Measurements from ENCODE around the gene ABCC5.

Gene ABCC5

GRCh38 chr3:183968666-183969245, 48.9 kb downstream of the ABCC5 start:
- DNase-seq = no peak

DNA sequence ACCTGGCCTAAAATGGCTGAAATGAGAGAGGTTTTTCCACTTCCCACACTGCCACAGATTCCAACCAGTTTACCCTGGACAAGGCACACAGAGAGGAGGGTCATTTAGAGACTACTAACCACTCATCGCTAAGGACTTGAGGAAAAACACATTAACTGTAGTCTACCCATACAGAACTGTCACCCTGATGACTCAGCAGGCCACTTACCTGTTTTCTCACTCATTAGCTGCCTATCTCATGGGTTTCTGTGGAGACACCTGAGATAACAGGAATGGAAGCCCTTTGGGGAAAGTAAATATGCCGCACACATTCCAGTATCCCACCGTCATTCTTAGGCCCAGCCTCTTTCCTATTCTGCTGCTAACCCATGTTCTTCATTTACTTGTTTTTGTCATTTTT, 50.0 kb downstream of the ABCC5 start:
- no peak for DNase-seq

GRCh38 chr3:183966361-183966791, 51.3 kb downstream of the ABCC5 start:
- no peak for DNase-seq

DNA sequence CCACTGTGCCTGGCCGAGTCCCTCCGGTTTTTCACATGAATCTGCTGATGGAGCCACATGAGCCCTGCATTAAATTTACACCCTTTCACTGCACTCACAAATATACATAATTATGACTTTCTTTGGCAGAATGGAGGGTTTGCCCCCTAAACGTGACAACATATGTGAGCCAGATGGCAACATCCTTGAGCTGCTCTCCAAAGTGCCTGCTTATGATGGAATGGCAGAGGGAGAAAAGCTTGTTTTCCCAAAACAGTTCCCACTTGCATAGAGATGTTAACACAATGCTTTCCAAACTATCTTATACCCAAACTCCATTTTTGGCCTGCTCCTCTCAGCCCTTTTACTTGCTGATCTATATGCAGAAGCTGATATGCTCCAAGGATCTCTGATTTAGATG, 54.9 kb downstream of the ABCC5 start:
- no peak for DNase-seq

DNA sequence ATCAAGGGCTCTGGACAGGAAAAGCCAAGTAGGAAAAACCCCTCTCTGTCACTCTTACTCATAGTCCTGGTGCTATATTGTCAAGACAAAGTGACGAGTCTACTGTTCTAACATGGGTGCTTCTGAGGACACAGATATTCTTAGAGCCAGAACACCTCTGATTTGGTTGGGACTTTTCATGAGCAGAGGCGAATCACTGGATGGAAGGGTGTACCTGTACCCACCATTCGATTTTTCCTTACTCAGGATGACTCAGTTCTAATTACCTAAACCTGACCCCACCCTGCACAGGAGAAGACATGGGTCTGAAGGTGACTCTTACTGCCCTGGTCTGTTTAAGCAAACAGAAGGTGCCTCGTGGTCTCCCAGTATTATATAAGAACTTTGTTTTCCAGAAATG, 58.5 kb downstream of the ABCC5 start:
- DNase-seq = no peak

GRCh38 chr3:183958775-183959174, 58.9 kb downstream of the ABCC5 start:
- no peak for DNase-seq

DNA sequence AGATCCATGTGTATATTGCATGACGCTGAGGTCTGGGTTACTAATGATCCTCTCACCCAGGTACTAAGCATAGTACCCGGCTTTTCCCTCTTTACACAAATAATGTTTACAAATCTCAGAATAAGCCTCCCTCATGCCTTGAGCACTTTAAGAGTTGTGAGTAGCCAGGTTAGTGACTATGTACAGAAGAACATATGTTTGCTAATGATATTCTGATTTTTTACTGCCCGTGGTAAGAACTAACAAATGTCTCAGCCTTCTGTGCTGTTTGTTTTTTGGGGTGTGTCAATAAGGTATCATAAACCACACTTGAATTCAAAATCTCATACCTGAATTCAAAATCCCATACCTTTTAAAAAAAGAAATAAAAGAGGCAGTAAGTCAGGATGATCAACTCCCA, 59.5 kb downstream of the ABCC5 start:
- no peak for DNase-seq

DNA sequence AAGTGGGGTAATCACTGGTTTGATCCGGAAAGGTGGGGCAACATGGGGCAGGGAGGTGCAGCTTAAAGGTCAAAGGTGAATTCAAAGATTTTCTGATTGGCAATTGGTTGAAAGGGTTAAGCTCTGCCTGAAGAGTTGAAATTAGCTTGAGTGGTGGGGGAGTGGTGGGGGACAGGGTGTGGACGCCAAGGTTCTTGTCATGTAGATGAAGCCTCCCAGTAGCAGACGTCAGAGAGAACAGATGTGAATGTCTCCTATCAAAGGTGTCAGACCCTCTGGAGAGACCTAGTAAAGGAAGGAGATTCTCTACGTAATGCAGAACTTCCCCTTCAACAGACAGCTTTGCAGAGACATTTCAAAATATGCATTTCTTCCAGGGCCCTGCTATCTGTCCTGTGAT, 62.8 kb downstream of the ABCC5 start:
- DNase-seq = no peak

GRCh38 chr3:183953471-183954070, 64.1 kb downstream of the ABCC5 start:
- no peak for DNase-seq

DNA sequence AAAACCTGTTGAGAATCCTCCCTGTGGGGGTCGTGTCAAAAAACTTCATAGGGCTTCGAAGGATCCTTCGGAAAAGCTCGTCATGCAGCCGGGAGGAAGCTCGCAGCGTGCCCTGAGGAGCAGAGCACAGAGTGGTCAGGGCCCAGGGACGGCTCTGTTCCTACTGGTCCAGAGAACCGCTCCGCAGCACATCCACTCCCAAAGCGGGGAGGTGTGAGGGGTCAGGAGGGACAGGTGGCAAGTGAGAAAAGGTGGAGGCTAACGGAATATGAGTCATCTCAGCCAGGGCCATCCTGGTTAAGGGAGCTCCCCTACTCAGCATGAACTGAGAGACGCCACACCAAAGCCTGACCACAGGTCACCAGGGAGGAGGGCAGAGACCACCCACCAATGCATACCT, 66.2 kb downstream of the ABCC5 start:
- no peak for DNase-seq

- DNase-seq = no peak
Observed at GRCh38 chr3:183949690-183950089, 68.0 kb downstream of the ABCC5 start.

GRCh38 chr3:183946037-183946436, 71.6 kb downstream of the ABCC5 start:
- DNase-seq = no peak

GRCh38 chr3:183944775-183945174, 72.9 kb downstream of the ABCC5 start:
- no peak for DNase-seq

- no peak for DNase-seq
Observed at GRCh38 chr3:183943739-183944138, 73.9 kb downstream of the ABCC5 start.

DNA sequence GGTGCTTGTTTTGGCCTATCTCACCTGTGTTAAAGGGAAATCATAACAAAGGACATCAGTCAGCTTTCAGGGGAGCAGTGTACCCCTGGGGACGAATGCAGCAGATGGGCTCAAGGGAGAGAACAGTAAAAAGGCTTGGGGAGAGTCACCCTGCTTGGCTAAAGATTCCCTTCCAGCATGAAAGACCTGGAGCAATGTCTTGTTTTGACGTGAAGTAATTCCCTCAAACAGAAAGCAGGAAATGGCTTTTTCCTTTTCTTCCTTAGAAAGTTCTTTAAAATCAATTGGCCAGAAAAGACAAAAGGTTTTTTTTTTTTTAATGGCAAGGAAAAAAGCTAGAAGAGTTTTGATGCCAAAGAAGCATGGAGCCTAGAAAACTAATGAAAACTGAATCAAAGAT, 76.5 kb downstream of the ABCC5 start:
- no peak for DNase-seq

DNA sequence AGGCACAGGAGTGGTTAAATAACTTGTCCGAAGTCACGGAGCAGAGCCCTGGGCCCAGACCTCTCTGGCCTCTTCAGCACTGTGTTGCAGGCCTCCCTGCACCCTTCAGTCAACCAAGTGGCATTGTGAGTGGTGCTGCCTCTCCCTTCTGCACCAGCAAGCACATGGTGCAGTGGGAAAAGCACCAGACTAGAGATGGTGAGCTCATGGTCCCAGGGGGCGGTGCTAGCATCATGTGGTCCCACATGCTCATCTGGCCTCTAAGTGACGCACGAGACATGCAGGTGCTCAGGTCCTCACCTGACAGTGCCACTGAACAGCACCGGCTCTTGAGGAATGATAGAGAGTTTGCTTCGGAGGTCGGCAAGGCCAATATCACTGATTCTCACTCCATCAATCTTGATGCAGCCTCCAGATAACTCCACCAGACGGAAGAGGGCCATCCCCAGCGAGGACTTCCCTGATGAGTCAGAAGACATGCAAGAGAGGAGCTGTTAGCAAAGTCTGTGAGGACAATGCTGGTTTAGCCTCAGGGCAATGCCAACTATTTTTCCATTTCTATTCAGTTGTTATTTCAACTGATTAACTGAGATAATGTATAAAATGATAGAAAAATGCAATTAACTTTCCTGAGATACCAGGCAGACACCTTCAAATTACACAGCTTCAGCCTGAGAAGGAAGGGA, 79.9 kb downstream of the ABCC5 start:
- no peak for DNase-seq

DNA sequence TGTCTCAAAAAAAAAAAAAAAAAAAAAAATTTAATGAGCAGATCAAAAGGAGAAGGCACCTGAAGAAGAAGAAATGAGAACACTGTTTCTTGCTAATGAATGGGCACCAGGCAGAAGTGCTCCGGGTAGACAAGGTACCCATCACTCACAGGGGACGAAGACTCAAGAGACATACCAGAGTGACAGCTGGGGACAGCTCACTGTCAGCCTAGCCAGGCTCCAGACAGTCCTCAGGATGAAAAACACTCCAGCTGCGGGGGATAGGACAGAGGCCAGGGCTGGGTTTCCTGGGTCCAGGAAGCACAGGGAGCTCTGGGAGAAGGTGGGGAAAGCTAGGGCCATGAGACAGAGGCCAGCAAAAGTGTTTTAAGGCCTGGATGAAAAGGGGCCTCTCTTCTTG, 84.5 kb downstream of the ABCC5 start:
- DNase-seq = no peak

DNA sequence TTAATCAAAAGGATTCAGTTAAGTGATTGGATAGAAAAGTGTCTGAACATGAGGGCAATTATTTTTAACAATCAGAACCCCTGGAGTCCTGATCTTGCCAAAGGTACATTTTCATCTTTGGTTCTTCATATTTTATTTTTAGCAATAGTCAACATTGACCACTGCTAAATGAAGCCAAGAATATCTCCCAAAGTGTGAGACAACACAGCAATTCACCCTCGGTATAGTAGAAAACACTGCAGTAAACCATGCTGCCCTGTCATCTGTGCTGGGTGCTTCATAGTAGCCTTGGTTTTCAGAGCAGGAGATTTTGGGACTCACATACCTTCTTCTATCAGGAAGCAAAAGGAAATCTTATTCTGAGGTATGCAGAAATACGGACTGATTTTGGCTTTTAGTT, 85.8 kb downstream of the ABCC5 start:
- no peak for DNase-seq

DNA sequence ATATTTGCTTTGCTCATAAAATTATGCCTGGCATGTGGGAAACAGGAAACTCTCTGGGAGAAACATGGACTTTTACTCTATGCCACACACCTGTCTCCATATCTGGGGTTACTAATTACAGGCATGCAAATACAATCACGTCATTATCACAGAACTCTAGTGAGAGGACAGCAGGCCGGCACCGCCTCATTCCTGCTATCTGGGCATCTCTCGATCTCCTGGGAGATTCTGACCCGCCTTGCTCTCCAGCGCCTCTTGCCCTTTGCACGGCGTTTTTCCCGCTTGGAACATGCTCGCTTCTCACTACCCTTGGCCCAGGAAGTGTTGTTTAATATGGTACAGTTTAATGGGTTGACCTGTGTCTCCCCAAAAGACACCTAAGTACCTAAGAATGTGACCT, 87.6 kb downstream of the ABCC5 start:
- no peak for DNase-seq

DNA sequence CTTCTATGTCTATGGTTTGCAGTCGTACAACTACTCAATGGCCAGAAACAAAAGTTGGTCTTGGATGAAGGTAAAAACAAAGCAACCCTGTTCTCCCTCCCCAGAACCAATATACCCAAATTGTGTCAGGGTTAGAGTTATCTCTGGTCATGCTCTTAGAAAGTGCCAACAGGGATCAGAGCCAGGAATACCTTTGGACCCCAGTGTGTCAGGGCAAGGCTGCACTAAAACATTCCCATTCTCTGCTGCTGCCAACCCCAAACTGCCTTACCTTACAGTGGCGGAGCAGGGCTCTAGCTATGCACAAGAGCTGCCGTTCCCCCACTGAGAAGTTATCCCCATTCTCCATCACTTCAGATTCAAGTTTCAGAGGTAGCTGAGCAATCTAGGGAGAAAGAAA, 90.6 kb downstream of the ABCC5 start:
- no peak for DNase-seq

GRCh38 chr3:183924956-183925355, 92.7 kb downstream of the ABCC5 start:
- no peak for DNase-seq

DNA sequence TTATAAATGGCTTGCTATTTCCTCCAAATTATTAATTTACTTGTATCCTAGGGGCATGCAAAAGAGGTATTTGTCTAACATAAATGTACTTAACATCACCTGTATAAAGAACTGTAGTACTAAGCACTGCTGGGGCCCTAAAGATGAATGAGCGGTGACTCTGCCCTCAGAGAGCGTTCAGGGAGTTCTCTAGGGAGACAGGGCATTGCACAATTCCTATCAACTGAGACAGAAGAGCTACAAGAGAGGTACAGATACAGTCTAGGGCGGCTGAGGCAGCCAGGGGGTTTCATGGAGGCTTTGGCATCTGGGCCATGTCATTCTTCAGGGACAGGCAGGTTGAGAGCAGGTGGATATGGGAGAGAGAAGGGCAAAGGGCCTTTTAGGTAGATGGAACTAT, 93.1 kb downstream of the ABCC5 start:
- no peak for DNase-seq

- no peak for DNase-seq
Observed at GRCh38 chr3:183922421-183922820, 95.3 kb downstream of the ABCC5 start.

- no peak for DNase-seq
Observed at GRCh38 chr3:183921096-183921495, 96.6 kb downstream of the ABCC5 start.

DNA sequence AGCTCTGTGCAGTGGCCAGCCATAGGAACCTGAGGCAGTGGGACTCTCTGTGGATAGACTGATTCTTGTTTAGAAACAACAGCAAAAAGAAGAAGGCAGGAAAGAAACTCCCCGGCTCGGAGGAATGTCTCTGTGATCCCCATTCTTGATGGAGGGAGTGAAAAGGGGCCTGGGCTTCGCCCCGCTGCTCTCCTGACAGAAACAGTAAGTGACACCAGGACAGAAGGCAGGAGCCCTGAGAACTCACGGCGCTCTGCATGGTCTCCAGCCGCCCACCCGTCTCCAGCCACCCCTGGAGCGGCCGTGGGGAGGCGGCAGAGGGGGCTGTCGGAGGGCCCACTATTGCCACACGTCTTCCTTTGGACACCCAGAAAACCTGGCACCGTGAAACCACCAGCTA, 97.3 kb downstream of the ABCC5 start:
- no peak for DNase-seq
